Sigmoid colon (tissue), 4 donors: ENCODE results near the gene NANOGP8.

Experiments
- CTCF ChIP-seq, 4 experiments: fragments of 450-650 bp in 3 of 4; fragments of 200-600 bp in 1 of 4; IDR thresholded peaks; one replicate each; pipeline ENCODE4 v1.5.1; 2016 to 2019; ENCODE audit warnings: antibody characterized with exemption in 4 of 4, mild to moderate bottlenecking in 3 of 4, moderate library complexity in 2 of 4
- POLR2A ChIP-seq, 2 donors: fragments of 450-650 bp; IDR thresholded peaks; one replicate each; pipeline ENCODE4 v1.6.1; 2016; ENCODE audit warnings: antibody characterized with exemption in 2 of 2, mild to moderate bottlenecking in 2 of 2, moderate library complexity in 2 of 2
- POLR2AphosphoS5 ChIP-seq, 4 donors: sonication (generic); formaldehyde crosslinking; IDR thresholded peaks; one replicate each; pipeline ENCODE4 v1.6.1; 2017; ENCODE audit warnings: antibody characterized with exemption in 4 of 4

- no peak for TF ChIP-seq CTCF (IDR thresholded peaks at IDR 0.05)
- peak in 1 of 4 donors; percentile 25 for TF ChIP-seq POLR2AphosphoS5 (IDR thresholded peaks at IDR 0.05)
- TF ChIP-seq POLR2A (IDR thresholded peaks at IDR 0.05): no peak
Measured at GRCh38 chr15:35064576-35065190, 20.4 kb downstream of the NANOGP8 start.
